Kidney (tissue), 14 donors: ENCODE results near the gene TTC39B. TPM values are rescaled to one million over a fixed set of nuclear protein-coding genes. Genes with fewer than 3 reads are reported as not detected.

Experiments
- DNase-seq, 5 donors: peaks; one replicate each; pipeline ENCODE4 v3.0.0-alpha.2; 2013 to 2020
- FAIRE-seq: peaks from 2 replicates; lab custom pipeline; 2012; peaks lifted over from hg19 to GRCh38; lab: Jason Lieb, UNC
- H3K27ac ChIP-seq, 2 donors: one replicate each; pipeline ENCODE4 v1.7.0; 2013; ENCODE audit warnings: low read depth in 2 of 2, low read length in 2 of 2, inconsistent platforms in 1 of 2
- H3K27me3 ChIP-seq: one replicate; pipeline ENCODE4 v1.7.1; 2013; ENCODE audit warnings: low read length, inconsistent platforms; ENCODE audit not compliant: control insufficient read depth, insufficient read depth
- H3K36me3 ChIP-seq, 3 donors: one replicate each; pipeline versions ENCODE4 v1.7.0 to v1.7.1; 2013; ENCODE audit warnings: low read length in 3 of 3, control low read depth in 1 of 3, inconsistent platforms in 1 of 3; ENCODE audit not compliant: insufficient read depth in 3 of 3, control insufficient read depth in 2 of 3
- H3K4me1 ChIP-seq, 3 donors: one replicate each; pipeline versions ENCODE4 v1.7.0 to v1.7.1; 2013; ENCODE audit warnings: low read length in 3 of 3, inconsistent platforms in 1 of 3, low read depth in 1 of 3; ENCODE audit not compliant: control insufficient read depth in 2 of 3, insufficient read depth in 2 of 3
- H3K4me3 ChIP-seq, 3 donors: one replicate each; pipeline versions ENCODE4 v1.7.0 to v1.8.1; 2013; ENCODE audit warnings: low read length in 3 of 3, control low read depth in 1 of 3, inconsistent platforms in 1 of 3
- H3K9ac ChIP-seq, 3 donors: one replicate each; pipeline versions ENCODE4 v1.7.0 to v1.7.1; 2013; ENCODE audit warnings: low read length in 3 of 3, control low read depth in 1 of 3, inconsistent platforms in 1 of 3
- H3K9me3 ChIP-seq, 3 donors: one replicate each; pipeline versions ENCODE4 v1.7.0 to v1.7.1; 2013; ENCODE audit warnings: low read length in 3 of 3, control low read depth in 1 of 3, inconsistent platforms in 1 of 3; ENCODE audit not compliant: control insufficient read depth in 2 of 3, insufficient read depth in 1 of 3
- CTCF ChIP-seq: IDR thresholded peaks from 3 replicates; pipeline ENCODE4 v1.5.1; 2012; ENCODE audit warnings: mild to moderate bottlenecking, moderate library complexity, borderline replicate concordance; ENCODE audit not compliant: insufficient read depth; ENCODE audit errors: extremely low read depth
- intact Hi-C: fragments of 100-400 bp; cut with DNase I; formaldehyde crosslinking; loops from one replicate; pipeline ENCODE4 v1.11.1; 2022
- polyA plus RNA-seq: library from polyadenylated mRNA; stranded (reverse); fragments of 350-450 nt; fragmentation: Illumina TruSeq; extraction: RNeasy Lipid Tissue Mini Kit (QIAGEN cat#74804); gene quantifications from one replicate; pipeline ENCODE4 v1.2.3, GENCODE V29; 2014; ENCODE audit warnings: low read depth, low replicate concordance; ENCODE audit not compliant: insufficient read depth
- total RNA-seq: library from RNA; stranded (reverse); fragmentation: NEBNext Ultra II Directional; extraction: Animal tissue kit (Norgen Biotek cat#: 25700); gene quantifications from one replicate; pipeline ENCODE4 v1.2.1, GENCODE V29; 2021
- donor health status: control.
- donor health status: control.
- donor health status: control.
- donor health status: control.
- donor health status: control.
- donor health status: DM: yes; HTN: yes; CAD: no.
- donor health status: Normal renal cell carcinoma (clear cell type).

TTC39B gene
- total and polyA plus RNA-seq, 2 donors from 2014 or later: 4.9 to 22.0 TPM

DNA sequence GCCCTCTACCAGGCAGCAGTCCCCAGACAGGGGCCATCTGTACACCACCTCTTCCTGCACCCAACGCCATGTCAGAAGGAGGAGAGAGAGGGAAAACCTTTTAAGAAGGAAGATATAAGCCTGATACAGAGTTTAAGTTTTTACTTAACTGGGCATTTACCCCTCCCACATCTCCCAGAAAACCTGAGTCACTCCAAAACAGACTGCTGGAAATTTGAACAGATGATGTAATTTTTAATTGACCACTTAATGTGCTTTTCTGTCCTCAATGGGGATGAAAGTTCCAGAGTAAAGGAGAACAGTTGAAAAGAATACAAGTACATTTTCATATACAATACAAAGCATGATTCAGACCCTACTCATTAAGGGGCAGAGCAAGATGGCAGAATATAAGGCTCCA lies 63.9 kb downstream of the TTC39B start:
- Histone ChIP-seq H3K27me3 (no peaks in the 10 kb centered on the region), H3K36me3 (no peaks in the 10 kb centered on the region), H3K4me3 (no peak overlapping the region), H3K9me3 (no peaks in the 10 kb centered on the region), H3K27ac (no peak overlapping the region), H3K9ac (no peak overlapping the region), H3K4me1 (peaks cover 0 to 2% (median 0%) of the 10 kb centered on the region in 3 donors)
- FAIRE-seq (no peak), DNase-seq (no peak)
- intact Hi-C loops: no loop called here
- no peak for TF ChIP-seq CTCF

GRCh38 chr9:15240927-15241326 lies 66.1 kb downstream of the TTC39B start:
- no peak for TF ChIP-seq CTCF
- Histone ChIP-seq H3K9me3 (no peaks in the 10 kb centered on the region), H3K4me3 (no peak overlapping the region), H3K36me3 (no peaks in the 10 kb centered on the region), H3K27me3 (no peaks in the 10 kb centered on the region), H3K27ac (no peak overlapping the region), H3K9ac (no peak overlapping the region), H3K4me1 (peaks cover 0 to 2% (median 0%) of the 10 kb centered on the region in 3 donors)
- intact Hi-C loops: no loop called here
- no peak for DNase-seq
- FAIRE-seq: no peak

DNA sequence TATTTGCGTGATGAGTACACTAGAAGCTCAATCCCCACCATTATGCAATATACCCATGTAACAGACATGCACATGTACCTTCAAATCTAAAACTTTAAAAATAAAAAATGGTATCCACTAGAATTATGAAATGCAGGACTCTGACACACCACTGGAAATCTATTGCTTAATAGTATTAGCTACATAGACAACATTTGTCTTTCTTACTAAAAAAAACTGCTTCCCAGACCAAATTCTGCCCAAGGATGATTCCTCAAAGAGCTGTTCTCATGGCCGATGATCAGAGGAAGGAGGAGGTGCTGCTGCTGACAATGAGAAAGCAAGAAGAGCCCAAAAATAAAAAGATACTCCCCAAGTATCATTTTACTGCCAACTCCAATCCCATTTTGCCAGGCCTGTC lies 67.2 kb downstream of the TTC39B start:
- H3K27me3 ChIP-seq: no peaks in the 10 kb centered on the region
- intact Hi-C loops: no loop called here
- peaks cover 0 to 2% (median 0%) of the 10 kb centered on the region in 3 donors for H3K4me1 ChIP-seq
- H3K9me3 ChIP-seq: no peaks in the 10 kb centered on the region
- FAIRE-seq (no peak), DNase-seq (no peak)
- no peak overlapping the region for H3K9ac ChIP-seq
- no peaks in the 10 kb centered on the region for H3K36me3 ChIP-seq
- no peak overlapping the region for H3K27ac ChIP-seq
- TF ChIP-seq CTCF: no peak
- no peak overlapping the region for H3K4me3 ChIP-seq

- no peak overlapping the region for H3K27ac ChIP-seq
- H3K36me3 ChIP-seq: no peaks in the 10 kb centered on the region
- intact Hi-C loops: no loop called here
- no peak overlapping the region for H3K9ac ChIP-seq
- H3K4me1 ChIP-seq: peaks cover 0 to 2% (median 0%) of the 10 kb centered on the region in 3 donors
- DNase-seq (no peak), FAIRE-seq (no peak)
- TF ChIP-seq CTCF: no peak
- H3K4me3 ChIP-seq: no peak overlapping the region
- H3K9me3 ChIP-seq: no peaks in the 10 kb centered on the region
- no peaks in the 10 kb centered on the region for H3K27me3 ChIP-seq
These were observed 68.4 kb downstream of the TTC39B start for GRCh38 chr9:15238646-15239045.
